SH-SY5Y (cell line): Measurements from ENCODE around the gene TYK2.

Source experiments
- GATA2 ChIP-seq: IDR thresholded peaks from 2 replicates; pipeline ENCODE4 v1.6.1; 2011; ENCODE audit warnings: mild to moderate bottlenecking, low read depth, low read length
- GATA3 ChIP-seq: IDR thresholded peaks from 2 replicates; pipeline ENCODE4 v1.6.1; 2011; ENCODE audit warnings: low read depth, mild to moderate bottlenecking, low read length, moderate library complexity

DNA sequence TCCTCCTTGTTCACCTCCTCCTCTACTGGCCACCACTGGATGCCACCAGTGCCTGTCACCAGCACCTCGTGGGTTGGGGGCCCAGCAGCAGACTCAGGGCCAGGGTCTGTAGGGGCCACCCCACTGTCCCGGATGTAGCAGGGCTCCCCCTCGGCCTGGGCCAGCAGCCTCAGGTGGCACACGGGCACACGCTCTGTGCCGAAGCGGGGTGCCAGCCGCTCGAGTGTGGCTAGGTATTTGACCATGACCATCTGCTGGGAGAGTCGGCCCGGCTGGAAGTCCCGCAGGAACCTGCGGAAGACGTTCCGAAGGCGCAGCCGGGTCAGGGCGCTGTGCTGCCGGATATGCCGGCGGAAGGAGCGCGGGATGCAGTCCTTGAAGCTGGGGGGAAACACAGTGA lies 14.9 kb downstream of the TYK2 start:
- TF ChIP-seq GATA2 (no peak), GATA3 (no peak)
